K562 (cell line): Measurements from ENCODE around the gene DDOST. TPM values are rescaled to one million over a fixed set of nuclear protein-coding genes. Genes with fewer than 3 reads are reported as not detected.

Source experiments
- FOSL1 ChIP-seq: fragments of 200-800 bp; sonication (Bioruptor generic); conservative IDR thresholded peaks from 2 replicates; pipeline ENCODE4 v1.6.1; 2016; ENCODE audit warnings: missing genetic modification characterization, missing compliant biosample characterization
- MAFF ChIP-seq: IDR thresholded peaks from 2 replicates; pipeline ENCODE4 v1.6.1; 2012; ENCODE audit warnings: low read length, improper control_type of control experiment
- MXI1 ChIP-seq: IDR thresholded peaks from 2 replicates; pipeline ENCODE4 v1.6.1; 2011; ENCODE audit warnings: low read depth, mild to moderate bottlenecking, improper control_type of control experiment, low read length
- NFE2 ChIP-seq: IDR thresholded peaks from 2 replicates; pipeline ENCODE4 v1.6.1; 2014; ENCODE audit warnings: antibody characterized with exemption, low read depth
- NFE2L1 ChIP-seq: fragments of 450-650 bp; IDR thresholded peaks from 2 replicates; pipeline ENCODE4 v1.6.1; 2016; ENCODE audit warnings: missing genetic modification characterization, low read depth, mild to moderate bottlenecking, missing compliant biosample characterization, moderate library complexity, borderline replicate concordance
- NR4A1 ChIP-seq, 2 experiments: fragments of 250-450 bp in 1 of 2; fragments of 450-650 bp in 1 of 2; sonication (Bioruptor Pico) in 1 of 2; IDR thresholded peaks; 2 replicates each; pipeline versions ENCODE4 v1.4.0 to v1.6.1; 2016 to 2020; ENCODE audit warnings: mild to moderate bottlenecking in 2 of 2, missing compliant biosample characterization in 1 of 2, missing genetic modification characterization in 1 of 2, moderate library complexity in 1 of 2
- PRPF4 ChIP-seq: fragments of 200-400 bp; formaldehyde crosslinking; IDR thresholded peaks from one replicate; pipeline ENCODE4 v1.6.1; 2017; ENCODE audit warnings: low read length, low read depth, mild to moderate bottlenecking; ENCODE audit not compliant: insufficient read depth, poor library complexity, severe bottlenecking
- TEAD4 ChIP-seq, 2 experiments: sonication (generic) in 1 of 2; formaldehyde crosslinking in 1 of 2; IDR thresholded peaks; 2 replicates each; pipeline versions ENCODE4 v1.6.1 to v1.8.0; 2012 to 2022; ENCODE audit warnings: borderline replicate concordance in 1 of 2, inconsistent platforms in 1 of 2, low read length in 1 of 2, mild to moderate bottlenecking in 1 of 2, missing genetic modification reagents in 1 of 2
- ZBTB1 ChIP-seq: sonication (generic); formaldehyde crosslinking; IDR thresholded peaks from 2 replicates; pipeline ENCODE4 v1.8.1; 2023; ENCODE audit warnings: missing genetic modification reagents, low read depth, mild to moderate bottlenecking, borderline replicate concordance
- ZFX ChIP-seq: sonication (generic); formaldehyde crosslinking; IDR thresholded peaks from 2 replicates; pipeline ENCODE4 v1.8.0; 2022; ENCODE audit warnings: mild to moderate bottlenecking, missing genetic modification reagents, moderate library complexity
- polyA plus RNA-seq, 8 experiments: library from polyadenylated mRNA; depleted of rRNA in 4 of 8; stranded (reverse) in 5 of 8; unstranded in 3 of 8; fragments of >200 nt; fragmentation: Nextera tagmentation in 2 of 8; fragmentation: Illumina TruSeq in 1 of 8; extraction: Ambion mirVana in 2 of 8; extraction: Trizol in 1 of 8; gene quantifications; 2 replicates each; pipeline versions ENCODE4 v1.2.1 to v1.2.3, GENCODE V29; 2011 to 2014; ENCODE audit warnings: inconsistent platforms in 1 of 8, missing spikeins in 1 of 8
- total RNA-seq, 7 experiments: library from RNA; depleted of rRNA in 6 of 7; stranded (reverse); fragments of >200 nt in 6 of 7; fragmentation: Illumina TruSeq in 2 of 7; extraction: Trizol in 2 of 7; gene quantifications; 2 replicates each; pipeline versions ENCODE4 v1.2.1 to v1.2.3, GENCODE V29; 2011 to 2021; ENCODE audit warnings: low replicate concordance in 1 of 7
- TF ChIP-seq, protein P1 (sequence below): sonication (generic); formaldehyde crosslinking; IDR thresholded peaks from 2 replicates; pipeline ENCODE4 v1.8.0; 2022; ENCODE audit warnings: missing genetic modification reagents, mild to moderate bottlenecking, borderline replicate concordance
- TF ChIP-seq, protein P2 (sequence below), 2 experiments: fragments of 250-450 bp in 1 of 2; fragments of 450-650 bp in 1 of 2; sonication (Bioruptor Pico) in 1 of 2; IDR thresholded peaks; 2 replicates each; pipeline versions ENCODE4 v1.6.1 to v1.8.0; 2016 to 2021; ENCODE audit warnings: mild to moderate bottlenecking in 2 of 2, moderate library complexity in 2 of 2, missing compliant biosample characterization in 1 of 2, missing genetic modification characterization in 1 of 2
- TF ChIP-seq, protein P3 (sequence below): sonication (generic); formaldehyde crosslinking; IDR thresholded peaks from 2 replicates; pipeline ENCODE4 v1.8.1; 2022; ENCODE audit warnings: missing genetic modification reagents
- TF ChIP-seq, protein P4 (sequence below): sonication (generic); formaldehyde crosslinking; IDR thresholded peaks from 2 replicates; pipeline ENCODE4 v1.9.0; 2022; ENCODE audit warnings: mild to moderate bottlenecking, missing genetic modification reagents
- TF ChIP-seq, protein P5 (sequence below): sonication (generic); formaldehyde crosslinking; IDR thresholded peaks from 2 replicates; pipeline ENCODE4 v1.8.0; 2022; ENCODE audit warnings: mild to moderate bottlenecking, missing genetic modification reagents
- TF ChIP-seq, protein P6 (sequence below): sonication (generic); formaldehyde crosslinking; IDR thresholded peaks from 2 replicates; pipeline ENCODE4 v1.8.1; 2023; ENCODE audit warnings: mild to moderate bottlenecking, missing genetic modification reagents

DDOST gene
- total and polyA plus RNA-seq, 9 of the 15 experiments (the other 6 are each of a cell fraction or from before 2014, with no cell fraction given): 173 to 306 (median 222) TPM

DNA sequence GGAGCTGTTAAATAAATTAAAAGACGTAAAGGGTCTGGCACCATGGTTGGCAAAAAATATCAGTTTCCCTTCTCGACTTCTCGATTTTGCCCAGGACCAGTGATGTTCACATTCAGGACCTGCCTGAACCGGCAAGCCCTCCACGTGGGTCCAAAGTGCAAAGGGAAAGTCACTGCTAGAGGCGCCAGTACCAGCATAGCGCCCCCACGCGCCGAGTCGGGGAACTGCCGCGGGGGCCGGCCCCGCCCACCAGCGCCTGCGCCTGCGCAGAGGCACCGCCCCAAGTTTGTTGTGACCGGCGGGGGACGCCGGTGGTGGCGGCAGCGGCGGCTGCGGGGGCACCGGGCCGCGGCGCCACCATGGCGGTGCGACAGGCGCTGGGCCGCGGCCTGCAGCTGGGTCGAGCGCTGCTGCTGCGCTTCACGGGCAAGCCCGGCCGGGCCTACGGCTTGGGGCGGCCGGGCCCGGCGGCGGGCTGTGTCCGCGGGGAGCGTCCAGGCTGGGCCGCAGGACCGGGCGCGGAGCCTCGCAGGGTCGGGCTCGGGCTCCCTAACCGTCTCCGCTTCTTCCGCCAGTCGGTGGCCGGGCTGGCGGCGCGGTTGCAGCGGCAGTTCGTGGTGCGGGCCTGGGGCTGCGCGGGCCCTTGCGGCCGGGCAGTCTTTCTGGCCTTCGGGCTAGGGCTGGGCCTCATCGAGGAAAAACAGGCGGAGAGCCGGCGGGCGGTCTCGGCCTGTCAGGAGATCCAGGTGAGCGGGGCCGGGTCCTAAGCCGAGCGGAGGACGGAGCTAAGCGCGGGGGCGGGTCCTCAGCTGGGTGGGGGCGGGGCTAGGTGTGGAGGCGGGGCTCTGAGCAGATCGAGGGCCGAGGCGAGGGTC lies 27.7 kb downstream of the DDOST start, which contains the start of gene PINK1 (continued):
- TF ChIP-seq, protein P1, sequence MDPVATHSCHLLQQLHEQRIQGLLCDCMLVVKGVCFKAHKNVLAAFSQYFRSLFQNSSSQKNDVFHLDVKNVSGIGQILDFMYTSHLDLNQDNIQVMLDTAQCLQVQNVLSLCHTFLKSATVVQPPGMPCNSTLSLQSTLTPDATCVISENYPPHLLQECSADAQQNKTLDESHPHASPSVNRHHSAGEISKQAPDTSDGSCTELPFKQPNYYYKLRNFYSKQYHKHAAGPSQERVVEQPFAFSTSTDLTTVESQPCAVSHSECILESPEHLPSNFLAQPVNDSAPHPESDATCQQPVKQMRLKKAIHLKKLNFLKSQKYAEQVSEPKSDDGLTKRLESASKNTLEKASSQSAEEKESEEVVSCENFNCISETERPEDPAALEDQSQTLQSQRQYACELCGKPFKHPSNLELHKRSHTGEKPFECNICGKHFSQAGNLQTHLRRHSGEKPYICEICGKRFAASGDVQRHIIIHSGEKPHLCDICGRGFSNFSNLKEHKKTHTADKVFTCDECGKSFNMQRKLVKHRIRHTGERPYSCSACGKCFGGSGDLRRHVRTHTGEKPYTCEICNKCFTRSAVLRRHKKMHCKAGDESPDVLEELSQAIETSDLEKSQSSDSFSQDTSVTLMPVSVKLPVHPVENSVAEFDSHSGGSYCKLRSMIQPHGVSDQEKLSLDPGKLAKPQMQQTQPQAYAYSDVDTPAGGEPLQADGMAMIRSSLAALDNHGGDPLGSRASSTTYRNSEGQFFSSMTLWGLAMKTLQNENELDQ (CRISPR knock-in tag): no peak
- TF ChIP-seq, protein P2, sequence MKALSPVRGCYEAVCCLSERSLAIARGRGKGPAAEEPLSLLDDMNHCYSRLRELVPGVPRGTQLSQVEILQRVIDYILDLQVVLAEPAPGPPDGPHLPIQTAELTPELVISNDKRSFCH (CRISPR knock-in tag; IDR thresholded peaks at IDR 0.05): no peak
- TF ChIP-seq, protein P2 (tag; IDR thresholded peaks at IDR 0.05): peak; percentile 73; the same call in 1 of the 2 replicates
- TF ChIP-seq MXI1 (peak; percentile 53; the same call in 1 of the 2 replicates), TEAD4 (IDR thresholded peaks at IDR 0.05; ENCODE audit: low read length) (peak; percentile 46; the same call in 1 of the 2 replicates), TEAD4 (CRISPR knock-in tag; IDR thresholded peaks at IDR 0.05; ENCODE audit: borderline replicate concordance) (no peak), ZFX (peak; percentile 92), FOSL1 (tag) (0 out of 2 replicates have a peak, but pooled peaks have one; percentile 18), MAFF (no peak), NFE2L1 (tag) (no peak), NR4A1 (CRISPR knock-in tag; IDR thresholded peaks at IDR 0.05) (no peak), NR4A1 (tag; IDR thresholded peaks at IDR 0.05) (peak; percentile 79; the same call in 1 of the 2 replicates), NFE2 (0 out of 2 replicates have a peak, but pooled peaks have one; percentile 25), PRPF4 (no peak), ZBTB1 (CRISPR knock-in tag) (0 out of 2 replicates have a peak, but pooled peaks have one; percentile 50)
- TF ChIP-seq, protein P3, sequence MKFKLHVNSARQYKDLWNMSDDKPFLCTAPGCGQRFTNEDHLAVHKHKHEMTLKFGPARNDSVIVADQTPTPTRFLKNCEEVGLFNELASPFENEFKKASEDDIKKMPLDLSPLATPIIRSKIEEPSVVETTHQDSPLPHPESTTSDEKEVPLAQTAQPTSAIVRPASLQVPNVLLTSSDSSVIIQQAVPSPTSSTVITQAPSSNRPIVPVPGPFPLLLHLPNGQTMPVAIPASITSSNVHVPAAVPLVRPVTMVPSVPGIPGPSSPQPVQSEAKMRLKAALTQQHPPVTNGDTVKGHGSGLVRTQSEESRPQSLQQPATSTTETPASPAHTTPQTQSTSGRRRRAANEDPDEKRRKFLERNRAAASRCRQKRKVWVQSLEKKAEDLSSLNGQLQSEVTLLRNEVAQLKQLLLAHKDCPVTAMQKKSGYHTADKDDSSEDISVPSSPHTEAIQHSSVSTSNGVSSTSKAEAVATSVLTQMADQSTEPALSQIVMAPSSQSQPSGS: 0 out of 2 replicates have a peak, but pooled peaks have one; percentile 42
- TF ChIP-seq, protein P4, sequence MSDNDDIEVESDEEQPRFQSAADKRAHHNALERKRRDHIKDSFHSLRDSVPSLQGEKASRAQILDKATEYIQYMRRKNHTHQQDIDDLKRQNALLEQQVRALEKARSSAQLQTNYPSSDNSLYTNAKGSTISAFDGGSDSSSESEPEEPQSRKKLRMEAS (CRISPR knock-in tag): peak; percentile 89
- TF ChIP-seq, protein P5, sequence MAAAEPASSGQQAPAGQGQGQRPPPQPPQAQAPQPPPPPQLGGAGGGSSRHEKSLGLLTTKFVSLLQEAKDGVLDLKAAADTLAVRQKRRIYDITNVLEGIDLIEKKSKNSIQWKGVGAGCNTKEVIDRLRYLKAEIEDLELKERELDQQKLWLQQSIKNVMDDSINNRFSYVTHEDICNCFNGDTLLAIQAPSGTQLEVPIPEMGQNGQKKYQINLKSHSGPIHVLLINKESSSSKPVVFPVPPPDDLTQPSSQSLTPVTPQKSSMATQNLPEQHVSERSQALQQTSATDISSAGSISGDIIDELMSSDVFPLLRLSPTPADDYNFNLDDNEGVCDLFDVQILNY (CRISPR knock-in tag): no peak
- TF ChIP-seq, protein P6, sequence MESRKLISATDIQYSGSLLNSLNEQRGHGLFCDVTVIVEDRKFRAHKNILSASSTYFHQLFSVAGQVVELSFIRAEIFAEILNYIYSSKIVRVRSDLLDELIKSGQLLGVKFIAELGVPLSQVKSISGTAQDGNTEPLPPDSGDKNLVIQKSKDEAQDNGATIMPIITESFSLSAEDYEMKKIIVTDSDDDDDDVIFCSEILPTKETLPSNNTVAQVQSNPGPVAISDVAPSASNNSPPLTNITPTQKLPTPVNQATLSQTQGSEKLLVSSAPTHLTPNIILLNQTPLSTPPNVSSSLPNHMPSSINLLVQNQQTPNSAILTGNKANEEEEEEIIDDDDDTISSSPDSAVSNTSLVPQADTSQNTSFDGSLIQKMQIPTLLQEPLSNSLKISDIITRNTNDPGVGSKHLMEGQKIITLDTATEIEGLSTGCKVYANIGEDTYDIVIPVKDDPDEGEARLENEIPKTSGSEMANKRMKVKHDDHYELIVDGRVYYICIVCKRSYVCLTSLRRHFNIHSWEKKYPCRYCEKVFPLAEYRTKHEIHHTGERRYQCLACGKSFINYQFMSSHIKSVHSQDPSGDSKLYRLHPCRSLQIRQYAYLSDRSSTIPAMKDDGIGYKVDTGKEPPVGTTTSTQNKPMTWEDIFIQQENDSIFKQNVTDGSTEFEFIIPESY (CRISPR knock-in tag): 0 out of 2 replicates have a peak, but pooled peaks have one; percentile 20
